ENCODE data around the gene PNPLA7. TPM values are rescaled to one million over a fixed set of nuclear protein-coding genes. Genes with fewer than 3 reads are reported as not detected.

PNPLA7 gene
- total RNA-seq, 1 experiment from 2014 or later, result 0.90 TPM

- CTCF ChIA-PET, result interaction anchor here (0.6 kb wide), 1 partner anchor 349 kb away, joined by 3 read pairs; no protein-coding TSS in a partner anchor
- intact Hi-C loops (cut with micrococcal nuclease; ENCODE audit: unreplicated experiment), result no loop called here
- DNase-seq (ENCODE audit: low spot score), result no peak
- Histone ChIP-seq H3K27me3 (replicated peaks; ENCODE audit: insufficient read depth, low read depth, low read length, poor library complexity) (no peaks in the 10 kb centered on the region), H3K27ac (ENCODE audit: low read depth, low read length, poor library complexity, severe bottlenecking) (no peak overlapping the region), H3K4me1 (ENCODE audit: insufficient read depth, low read length, poor library complexity, severe bottlenecking) (peaks cover 2% of the 10 kb centered on the region), H3K9me3 (ENCODE audit: low read depth, low read length, poor library complexity, severe bottlenecking) (no peaks in the 10 kb centered on the region), H3K36me3 (ENCODE audit: insufficient read depth, low read length, poor library complexity, severe bottlenecking) (no peaks in the 10 kb centered on the region), H3K4me3 (ENCODE audit: low read depth, low read length, poor library complexity, severe bottlenecking) (no peak overlapping the region)
- POLR2A ChIA-PET (ENCODE audit: low non-redundant PET), result no interaction called here
- BruUV-seq (replicated peaks), result no TSS peak
- no peak for TF ChIP-seq EZH2 (IDR thresholded peaks at IDR 0.05; ENCODE audit: borderline replicate concordance, low read depth, low read length, poor library complexity, severe bottlenecking)
- TF ChIP-seq, protein P1, sequence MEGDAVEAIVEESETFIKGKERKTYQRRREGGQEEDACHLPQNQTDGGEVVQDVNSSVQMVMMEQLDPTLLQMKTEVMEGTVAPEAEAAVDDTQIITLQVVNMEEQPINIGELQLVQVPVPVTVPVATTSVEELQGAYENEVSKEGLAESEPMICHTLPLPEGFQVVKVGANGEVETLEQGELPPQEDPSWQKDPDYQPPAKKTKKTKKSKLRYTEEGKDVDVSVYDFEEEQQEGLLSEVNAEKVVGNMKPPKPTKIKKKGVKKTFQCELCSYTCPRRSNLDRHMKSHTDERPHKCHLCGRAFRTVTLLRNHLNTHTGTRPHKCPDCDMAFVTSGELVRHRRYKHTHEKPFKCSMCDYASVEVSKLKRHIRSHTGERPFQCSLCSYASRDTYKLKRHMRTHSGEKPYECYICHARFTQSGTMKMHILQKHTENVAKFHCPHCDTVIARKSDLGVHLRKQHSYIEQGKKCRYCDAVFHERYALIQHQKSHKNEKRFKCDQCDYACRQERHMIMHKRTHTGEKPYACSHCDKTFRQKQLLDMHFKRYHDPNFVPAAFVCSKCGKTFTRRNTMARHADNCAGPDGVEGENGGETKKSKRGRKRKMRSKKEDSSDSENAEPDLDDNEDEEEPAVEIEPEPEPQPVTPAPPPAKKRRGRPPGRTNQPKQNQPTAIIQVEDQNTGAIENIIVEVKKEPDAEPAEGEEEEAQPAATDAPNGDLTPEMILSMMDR (conservative IDR thresholded peaks at IDR 0.05; ENCODE audit: low read depth, low read length), result no peak
These were observed 5.1 kb downstream of the PNPLA7 start for GRCh38 chr9:137545123-137545522.

DNA sequence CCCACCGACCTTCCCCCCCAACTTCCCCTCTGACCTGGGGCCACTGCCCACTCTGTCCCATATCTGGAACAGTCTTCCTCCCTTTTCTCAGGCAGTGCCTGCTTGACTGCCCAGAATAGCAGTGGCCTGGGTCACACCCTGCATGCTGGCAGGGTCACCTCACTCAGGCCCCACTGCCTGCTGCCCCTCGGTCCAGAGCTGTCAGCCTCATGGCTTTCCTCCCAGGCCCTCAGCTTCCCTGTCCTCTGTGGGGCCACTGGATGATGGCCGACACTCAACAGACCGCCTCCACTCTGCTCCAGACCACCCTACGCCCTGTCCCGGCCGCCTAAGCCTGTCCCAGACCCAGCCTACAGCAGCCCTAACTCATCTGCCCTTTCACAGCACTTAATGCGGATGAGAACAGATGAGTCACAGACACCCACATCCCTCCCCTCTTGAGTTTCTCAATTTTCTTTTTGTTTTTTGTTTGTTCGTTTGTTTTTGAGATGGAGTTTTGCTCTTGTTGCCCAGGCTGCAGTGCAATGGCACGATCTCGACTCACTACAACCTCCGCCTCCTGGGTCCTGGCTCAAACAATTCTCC lies 5.9 kb downstream of the PNPLA7 start:
- POLR2A ChIA-PET (ENCODE audit: low non-redundant PET), result no interaction called here

GRCh38 chr9:137543237-137543963 lies 6.8 kb downstream of the PNPLA7 start:
- no peak for DNase-seq (ENCODE audit: low spot score)
- Histone ChIP-seq H3K4me3 (ENCODE audit: low read depth, low read length, poor library complexity, severe bottlenecking) (no peak overlapping the region), H3K9me3 (ENCODE audit: low read depth, low read length, poor library complexity, severe bottlenecking) (no peaks in the 10 kb centered on the region), H3K36me3 (ENCODE audit: insufficient read depth, low read length, poor library complexity, severe bottlenecking) (no peaks in the 10 kb centered on the region), H3K27me3 (replicated peaks; ENCODE audit: insufficient read depth, low read depth, low read length, poor library complexity) (no peaks in the 10 kb centered on the region), H3K27ac (ENCODE audit: low read depth, low read length, poor library complexity, severe bottlenecking) (no peak overlapping the region), H3K4me1 (ENCODE audit: insufficient read depth, low read length, poor library complexity, severe bottlenecking) (peaks cover 5% of the 10 kb centered on the region)
- ChIA-PET POLR2A (ENCODE audit: low non-redundant PET) (no interaction called here), CTCF (no interaction called here)
- TF ChIP-seq EZH2 (IDR thresholded peaks at IDR 0.05; ENCODE audit: borderline replicate concordance, low read depth, low read length, poor library complexity, severe bottlenecking), result no peak
- TF ChIP-seq, protein P1 (conservative IDR thresholded peaks at IDR 0.05; ENCODE audit: low read depth, low read length), result no peak
- no TSS peak for BruUV-seq (replicated peaks)
- intact Hi-C loops (cut with micrococcal nuclease; ENCODE audit: unreplicated experiment), result no loop called here

More for the DNA sequence above, 5.9 kb downstream of the PNPLA7 start:
- TF ChIP-seq EZH2 (IDR thresholded peaks at IDR 0.05; ENCODE audit: borderline replicate concordance, low read depth, low read length, poor library complexity, severe bottlenecking), result no peak
- TF ChIP-seq, protein P1 (conservative IDR thresholded peaks at IDR 0.05; ENCODE audit: low read depth, low read length), result no peak
- Histone ChIP-seq H3K36me3 (ENCODE audit: insufficient read depth, low read length, poor library complexity, severe bottlenecking) (no peaks in the 10 kb centered on the region), H3K27me3 (replicated peaks; ENCODE audit: insufficient read depth, low read depth, low read length, poor library complexity) (no peaks in the 10 kb centered on the region), H3K27ac (ENCODE audit: low read depth, low read length, poor library complexity, severe bottlenecking) (no peak overlapping the region), H3K9me3 (ENCODE audit: low read depth, low read length, poor library complexity, severe bottlenecking) (no peaks in the 10 kb centered on the region), H3K4me3 (ENCODE audit: low read depth, low read length, poor library complexity, severe bottlenecking) (no peak overlapping the region), H3K4me1 (ENCODE audit: insufficient read depth, low read length, poor library complexity, severe bottlenecking) (peaks cover 5% of the 10 kb centered on the region)
- CTCF ChIA-PET, result no interaction called here
- DNase-seq (ENCODE audit: low spot score), result no peak
- no TSS peak for BruUV-seq (replicated peaks)
- intact Hi-C loops (cut with micrococcal nuclease; ENCODE audit: unreplicated experiment), result no loop called here
